ENCODE results near the gene ARHGAP24.

GRCh38 chr4:85776096-85776495 is 301.1 kb downstream of the ARHGAP24 start:
- TF ChIP-seq TAF1 (IDR thresholded peaks at IDR 0.05; ENCODE audit: borderline replicate concordance, insufficient read depth, low read length) (no peak), SIN3A (IDR thresholded peaks at IDR 0.05; ENCODE audit: borderline replicate concordance, insufficient read depth, low read length) (no peak), REST (IDR thresholded peaks at IDR 0.05; ENCODE audit: insufficient read depth in 1 of 2, low read depth in 2 of 2, low read length in 2 of 2) (no peak), POLR2AphosphoS5 (IDR thresholded peaks at IDR 0.05; ENCODE audit: low read depth, low read length) (no peak), FOXP2 (optimal IDR thresholded peaks at IDR 0.05; ENCODE audit: borderline replicate concordance, extremely low read depth, extremely low read length, insufficient read depth) (no peak)
